Measurements from ENCODE around the gene CPSF7.
A peak's percentile ranks its signal among the peaks of the same experiment; 100 is the strongest.
"Not testable (repeated sequence)": the region's sequence is repeated elsewhere in the genome, so short reads cannot be mapped to it uniquely, and the experiment has no call there.

CPSF7 gene, protein sequence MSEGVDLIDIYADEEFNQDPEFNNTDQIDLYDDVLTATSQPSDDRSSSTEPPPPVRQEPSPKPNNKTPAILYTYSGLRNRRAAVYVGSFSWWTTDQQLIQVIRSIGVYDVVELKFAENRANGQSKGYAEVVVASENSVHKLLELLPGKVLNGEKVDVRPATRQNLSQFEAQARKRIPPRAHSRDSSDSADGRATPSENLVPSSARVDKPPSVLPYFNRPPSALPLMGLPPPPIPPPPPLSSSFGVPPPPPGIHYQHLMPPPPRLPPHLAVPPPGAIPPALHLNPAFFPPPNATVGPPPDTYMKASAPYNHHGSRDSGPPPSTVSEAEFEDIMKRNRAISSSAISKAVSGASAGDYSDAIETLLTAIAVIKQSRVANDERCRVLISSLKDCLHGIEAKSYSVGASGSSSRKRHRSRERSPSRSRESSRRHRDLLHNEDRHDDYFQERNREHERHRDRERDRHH

DNA sequence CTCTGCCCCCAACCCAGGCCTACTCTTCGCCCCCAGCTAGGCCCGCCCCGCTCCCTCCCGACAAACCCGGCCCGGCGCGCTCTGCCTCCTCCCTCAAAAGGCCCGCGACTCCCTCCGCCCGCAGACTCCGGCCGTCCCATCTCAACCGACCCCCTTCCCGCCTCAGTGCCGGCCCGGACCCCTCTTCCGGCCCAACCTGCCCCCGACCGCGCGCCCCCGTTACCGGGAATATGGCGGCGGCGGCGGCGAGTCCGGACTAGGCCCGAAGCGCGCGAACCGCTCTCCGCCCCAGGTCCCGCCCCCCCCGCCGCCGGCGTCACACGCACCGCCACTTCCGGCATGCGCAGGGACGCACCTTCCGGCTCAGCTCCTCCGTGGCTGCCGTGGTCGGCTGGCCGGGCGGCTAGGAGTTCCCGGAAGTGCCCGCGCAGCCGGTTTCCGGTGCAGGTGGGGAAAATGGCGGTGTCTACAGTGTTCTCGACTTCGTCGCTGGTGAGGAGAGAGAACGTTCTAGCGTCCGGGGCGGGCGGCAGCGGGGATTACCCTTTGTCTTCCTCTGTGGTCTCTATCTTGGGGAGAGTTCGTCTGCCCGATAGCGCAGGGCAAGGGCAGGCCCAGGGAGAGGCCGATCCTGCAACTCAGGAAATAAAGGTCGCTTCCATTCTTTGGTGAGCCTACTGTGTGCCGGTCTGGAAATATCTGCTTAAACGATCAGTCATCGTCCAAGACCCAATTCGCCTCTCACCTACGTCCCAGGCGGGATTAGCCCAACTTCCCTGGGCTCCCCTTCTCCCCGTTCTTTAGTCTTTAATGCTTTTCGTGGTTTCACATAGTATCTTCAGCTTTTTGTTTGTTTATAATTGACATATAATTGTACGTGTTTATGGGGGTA is at the start of gene CPSF7, which contains the start of gene SDHAF2:
TSS of gene CPSF7 (minus strand) at position 285 of the 892 bp plus-strand sequence. CDS start 740 bp downstream, outside the sequence.
TSS of gene SDHAF2 (plus strand) at position 434 of the 892 bp plus-strand sequence. CDS start at position 457, 23 bp downstream.
- Histone ChIP-seq H3K4me3 (ENCODE audit: low read length) (peak within 1 kb of the TSS; percentile 96), H3K4me1 (ENCODE audit: insufficient read depth, low read length) (peaks cover 20% of the 10 kb centered on the region), H3K9me3 (ENCODE audit: low read length) (peaks cover 1% of the 10 kb centered on the region), H2AFZ (ENCODE audit: low read depth, low read length) (peak within 1 kb of the TSS; percentile 64), H3K36me3 (ENCODE audit: insufficient read depth, low read length) (peaks cover 52% of the 10 kb centered on the region), H3K27me3 (ENCODE audit: insufficient read depth, low read length) (no peaks in the 10 kb centered on the region)

- Histone ChIP-seq H3K4me1 (ENCODE audit: insufficient read depth, low read length) (peaks cover 35% of the 10 kb centered on the region), H3K27me3 (ENCODE audit: insufficient read depth, low read length) (no peaks in the 10 kb centered on the region), H2AFZ (ENCODE audit: low read depth, low read length) (no peak overlapping the region), H3K4me3 (ENCODE audit: low read length) (no peak overlapping the region), H3K9me3 (ENCODE audit: low read length) (no peaks in the 10 kb centered on the region), H3K36me3 (ENCODE audit: insufficient read depth, low read length) (peaks cover 7% of the 10 kb centered on the region)
Observed at GRCh38 chr11:61477727-61478148, 48.0 kb upstream of the CPSF7 start.

GRCh38 chr11:61477126-61477525 is 47.4 kb upstream of the CPSF7 start:
- Histone ChIP-seq H3K4me3 (ENCODE audit: low read length) (no peak overlapping the region), H3K36me3 (ENCODE audit: insufficient read depth, low read length) (peaks cover 9% of the 10 kb centered on the region), H3K4me1 (ENCODE audit: insufficient read depth, low read length) (peaks cover 31% of the 10 kb centered on the region), H3K9me3 (ENCODE audit: low read length) (no peaks in the 10 kb centered on the region), H2AFZ (ENCODE audit: low read depth, low read length) (no peak overlapping the region), H3K27me3 (ENCODE audit: insufficient read depth, low read length) (no peaks in the 10 kb centered on the region)

GRCh38 chr11:61476371-61476770 is 46.6 kb upstream of the CPSF7 start:
- Histone ChIP-seq H3K4me3 (ENCODE audit: low read length) (no peak overlapping the region), H2AFZ (ENCODE audit: low read depth, low read length) (no peak overlapping the region), H3K9me3 (ENCODE audit: low read length) (no peaks in the 10 kb centered on the region), H3K4me1 (ENCODE audit: insufficient read depth, low read length) (peaks cover 23% of the 10 kb centered on the region), H3K27me3 (ENCODE audit: insufficient read depth, low read length) (no peaks in the 10 kb centered on the region), H3K36me3 (ENCODE audit: insufficient read depth, low read length) (peaks cover 9% of the 10 kb centered on the region)

GRCh38 chr11:61475433-61475832 is 45.7 kb upstream of the CPSF7 start:
- Histone ChIP-seq H2AFZ (ENCODE audit: low read depth, low read length) (no peak overlapping the region), H3K27me3 (ENCODE audit: insufficient read depth, low read length) (no peaks in the 10 kb centered on the region), H3K4me3 (ENCODE audit: low read length) (no peak overlapping the region), H3K4me1 (ENCODE audit: insufficient read depth, low read length) (peaks cover 14% of the 10 kb centered on the region), H3K9me3 (ENCODE audit: low read length) (no peaks in the 10 kb centered on the region), H3K36me3 (ENCODE audit: insufficient read depth, low read length) (peaks cover 15% of the 10 kb centered on the region)

DNA sequence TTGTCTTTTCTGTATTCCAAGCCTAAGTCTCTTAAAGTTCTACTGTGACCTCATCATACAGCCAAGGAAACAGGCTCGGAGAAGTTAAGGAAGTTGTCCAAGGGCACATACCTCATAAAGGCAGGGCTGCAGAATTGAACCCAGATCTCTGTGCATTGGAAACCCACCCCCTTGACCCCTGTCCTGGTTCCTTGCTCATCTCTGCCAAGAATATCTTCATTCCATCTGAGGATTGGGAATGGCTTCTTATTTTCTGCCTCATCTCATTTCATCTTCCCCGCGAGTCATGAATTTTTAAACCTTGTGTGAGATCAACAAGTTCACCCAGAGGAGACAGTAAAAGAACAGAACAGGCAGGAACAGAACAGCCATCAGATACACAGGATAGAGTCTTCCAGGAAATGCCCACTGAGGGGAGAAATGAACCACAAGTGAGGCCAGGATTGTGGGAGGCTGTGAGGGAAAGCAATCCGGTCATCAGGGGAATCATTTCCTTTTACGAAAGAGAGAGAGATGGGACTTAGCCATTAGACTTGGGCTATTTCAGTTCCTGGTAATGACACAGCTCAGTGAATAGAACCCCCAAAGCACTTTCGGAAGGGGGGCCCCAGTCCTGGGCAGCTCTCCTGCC is 44.4 kb upstream of the CPSF7 start:
- Histone ChIP-seq H3K4me1 (ENCODE audit: insufficient read depth, low read length) (peaks cover 5% of the 10 kb centered on the region), H3K27me3 (ENCODE audit: insufficient read depth, low read length) (no peaks in the 10 kb centered on the region), H3K4me3 (ENCODE audit: low read length) (no peak overlapping the region), H2AFZ (ENCODE audit: low read depth, low read length) (no peak overlapping the region), H3K36me3 (ENCODE audit: insufficient read depth, low read length) (peaks cover 15% of the 10 kb centered on the region), H3K9me3 (ENCODE audit: low read length) (no peaks in the 10 kb centered on the region)

DNA sequence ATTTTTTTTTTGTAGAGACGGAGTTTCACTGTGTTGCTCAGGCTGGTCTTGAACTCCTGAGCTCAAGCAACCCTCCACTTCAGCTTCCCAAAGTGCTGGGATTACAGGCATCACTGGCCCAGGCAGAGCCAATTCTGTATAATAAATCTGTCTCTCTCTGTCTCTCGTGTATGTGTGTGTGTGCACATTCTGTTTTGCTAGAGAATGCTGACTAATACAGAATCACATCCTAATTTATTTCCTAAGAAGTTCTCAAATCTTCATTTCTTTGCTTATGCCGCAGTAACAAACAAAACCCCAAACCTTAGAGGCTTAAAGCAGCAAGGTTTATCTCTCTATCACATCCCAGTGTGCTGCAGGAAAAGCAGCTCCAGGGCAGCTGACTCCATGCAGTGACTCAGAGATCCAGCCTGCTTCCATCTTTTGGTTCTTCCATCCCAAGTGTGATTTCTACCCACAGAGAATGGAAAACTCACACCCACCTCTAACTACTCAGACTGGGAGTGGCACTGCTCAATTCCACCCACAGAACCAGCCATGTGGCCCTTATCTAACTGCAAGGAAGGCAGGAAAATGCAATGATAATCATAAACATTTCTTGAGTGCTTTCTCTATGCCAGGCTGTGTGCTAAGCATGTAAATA is 43.7 kb upstream of the CPSF7 start:
- no peak overlapping the region for H3K4me3 ChIP-seq (ENCODE audit: low read length)
- H3K9me3 ChIP-seq (ENCODE audit: low read length): no peaks in the 10 kb centered on the region
- H3K4me1 ChIP-seq (ENCODE audit: insufficient read depth, low read length): peaks cover 5% of the 10 kb centered on the region
- H3K36me3 ChIP-seq (ENCODE audit: insufficient read depth, low read length): peaks cover 17% of the 10 kb centered on the region
- H2AFZ ChIP-seq (ENCODE audit: low read depth, low read length): no peak overlapping the region
- no peaks in the 10 kb centered on the region for H3K27me3 ChIP-seq (ENCODE audit: insufficient read depth, low read length)

GRCh38 chr11:61472868-61473267 is 43.1 kb upstream of the CPSF7 start:
- Histone ChIP-seq H3K9me3 (ENCODE audit: low read length) (no peaks in the 10 kb centered on the region), H2AFZ (ENCODE audit: low read depth, low read length) (no peak overlapping the region), H3K27me3 (ENCODE audit: insufficient read depth, low read length) (no peaks in the 10 kb centered on the region), H3K4me1 (ENCODE audit: insufficient read depth, low read length) (peaks cover 2% of the 10 kb centered on the region), H3K4me3 (ENCODE audit: low read length) (no peak overlapping the region), H3K36me3 (ENCODE audit: insufficient read depth, low read length) (peaks cover 23% of the 10 kb centered on the region)

DNA sequence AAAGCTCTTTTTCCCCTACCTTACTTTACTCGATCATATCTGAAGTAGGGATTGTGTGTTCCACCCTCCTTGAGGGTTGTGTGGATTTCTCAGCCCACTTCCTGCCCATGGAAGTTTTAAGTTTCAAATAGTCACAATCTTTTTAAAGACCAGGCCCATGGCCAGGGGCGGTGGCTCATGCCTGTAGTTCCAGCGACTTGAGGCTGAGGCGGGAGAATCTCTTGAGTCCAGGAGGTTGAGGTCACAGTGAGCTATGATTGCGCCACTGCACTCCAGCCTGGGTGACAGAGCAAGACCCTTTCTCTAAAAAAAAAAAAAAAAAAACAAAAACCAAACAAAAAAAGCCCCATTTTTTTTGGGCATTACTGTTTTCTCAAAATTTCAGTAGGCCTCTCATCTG is 42.5 kb upstream of the CPSF7 start:
- Histone ChIP-seq H3K4me1 (ENCODE audit: insufficient read depth, low read length) (no peaks in the 10 kb centered on the region), H3K9me3 (ENCODE audit: low read length) (no peaks in the 10 kb centered on the region), H2AFZ (ENCODE audit: low read depth, low read length) (no peak overlapping the region), H3K36me3 (ENCODE audit: insufficient read depth, low read length) (peaks cover 24% of the 10 kb centered on the region), H3K4me3 (ENCODE audit: low read length) (no peak overlapping the region), H3K27me3 (ENCODE audit: insufficient read depth, low read length) (no peaks in the 10 kb centered on the region)

DNA sequence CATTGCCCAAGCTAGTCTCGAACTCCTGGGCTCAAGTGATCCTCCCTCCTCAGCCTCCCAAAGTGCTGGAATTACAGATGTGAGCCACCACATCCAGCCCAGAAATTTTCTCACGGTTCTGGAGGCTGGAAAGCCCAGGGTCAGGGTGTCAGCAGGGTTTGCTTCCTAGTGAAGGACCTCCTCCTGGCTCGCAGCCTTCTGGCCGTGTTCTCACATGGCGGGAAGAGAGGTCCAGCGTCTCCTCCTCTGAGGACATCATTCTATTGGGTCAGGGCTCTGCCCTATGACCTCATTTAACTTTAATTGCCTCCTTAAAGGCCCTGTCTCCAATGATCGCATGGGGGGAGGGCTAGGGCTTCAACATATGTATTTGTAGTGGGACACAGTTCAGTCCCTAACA is 38.2 kb upstream of the CPSF7 start:
- no peaks in the 10 kb centered on the region for H3K27me3 ChIP-seq (ENCODE audit: insufficient read depth, low read length)
- no peaks in the 10 kb centered on the region for H3K4me1 ChIP-seq (ENCODE audit: insufficient read depth, low read length)
- peaks cover 24% of the 10 kb centered on the region for H3K36me3 ChIP-seq (ENCODE audit: insufficient read depth, low read length)
- H2AFZ ChIP-seq (ENCODE audit: low read depth, low read length): no peak overlapping the region
- H3K4me3 ChIP-seq (ENCODE audit: low read length): no peak overlapping the region
- H3K9me3 ChIP-seq (ENCODE audit: low read length): no peaks in the 10 kb centered on the region

GRCh38 chr11:61467602-61468001 is 37.8 kb upstream of the CPSF7 start:
- not testable (repeated sequence) for H2AFZ ChIP-seq (ENCODE audit: low read depth, low read length); H3K27me3 ChIP-seq (ENCODE audit: insufficient read depth, low read length); H3K9me3 ChIP-seq (ENCODE audit: low read length); H3K4me3 ChIP-seq (ENCODE audit: low read length); H3K4me1 ChIP-seq (ENCODE audit: insufficient read depth, low read length)
- peaks cover 20% of the 10 kb centered on the region for H3K36me3 ChIP-seq (ENCODE audit: insufficient read depth, low read length)

GRCh38 chr11:61460986-61461385 is 31.2 kb upstream of the CPSF7 start:
- Histone ChIP-seq H3K4me3 (ENCODE audit: low read length) (no peak overlapping the region), H2AFZ (ENCODE audit: low read depth, low read length) (no peak overlapping the region), H3K36me3 (ENCODE audit: insufficient read depth, low read length) (peaks cover 10% of the 10 kb centered on the region), H3K4me1 (ENCODE audit: insufficient read depth, low read length) (no peaks in the 10 kb centered on the region), H3K27me3 (ENCODE audit: insufficient read depth, low read length) (no peaks in the 10 kb centered on the region), H3K9me3 (ENCODE audit: low read length) (no peaks in the 10 kb centered on the region)

Data from neuron (in vitro differentiated cells).